ENCODE data around the gene ANGPTL2.

Gene ANGPTL2

DNA sequence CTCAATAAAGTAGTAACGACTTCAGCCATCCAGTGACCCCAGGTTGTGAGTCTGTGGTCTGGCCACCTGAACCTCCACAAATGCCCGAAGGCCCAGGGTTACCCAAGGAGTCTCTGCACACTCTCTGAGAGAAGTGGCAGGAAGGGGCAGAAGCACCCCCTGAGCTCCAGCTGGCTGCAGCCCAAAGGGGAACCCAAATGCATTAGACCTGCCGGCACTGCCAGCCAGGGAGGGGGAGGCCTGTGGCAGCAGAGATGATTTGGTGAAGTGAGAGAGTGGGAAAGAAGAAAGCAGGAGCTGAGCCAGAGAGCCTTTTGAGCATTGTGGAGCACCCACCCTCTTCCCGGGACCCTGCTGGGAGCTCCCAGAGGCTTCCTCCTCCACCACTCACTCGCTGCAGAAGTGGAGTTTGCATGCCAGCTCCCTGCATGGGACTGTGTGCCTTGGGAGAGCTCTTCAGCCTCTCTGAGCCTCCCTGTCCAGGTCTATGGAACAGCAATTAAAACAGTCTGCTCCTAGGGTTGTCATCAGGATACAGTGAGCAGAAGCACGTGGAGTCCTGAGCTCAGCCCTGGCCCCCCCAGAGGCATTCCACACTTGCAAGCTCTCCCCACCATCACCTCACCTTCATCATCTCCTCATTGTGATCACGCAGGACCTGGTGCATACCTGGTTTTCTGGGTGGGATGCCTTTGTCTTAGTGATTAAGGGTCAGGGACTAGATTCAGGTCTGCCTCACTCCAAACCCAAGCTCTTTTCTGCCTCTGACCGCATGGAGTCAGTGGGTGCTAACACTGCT, 13.8 kb upstream of the ANGPTL2 start:
- no peak for DNase-seq

DNA sequence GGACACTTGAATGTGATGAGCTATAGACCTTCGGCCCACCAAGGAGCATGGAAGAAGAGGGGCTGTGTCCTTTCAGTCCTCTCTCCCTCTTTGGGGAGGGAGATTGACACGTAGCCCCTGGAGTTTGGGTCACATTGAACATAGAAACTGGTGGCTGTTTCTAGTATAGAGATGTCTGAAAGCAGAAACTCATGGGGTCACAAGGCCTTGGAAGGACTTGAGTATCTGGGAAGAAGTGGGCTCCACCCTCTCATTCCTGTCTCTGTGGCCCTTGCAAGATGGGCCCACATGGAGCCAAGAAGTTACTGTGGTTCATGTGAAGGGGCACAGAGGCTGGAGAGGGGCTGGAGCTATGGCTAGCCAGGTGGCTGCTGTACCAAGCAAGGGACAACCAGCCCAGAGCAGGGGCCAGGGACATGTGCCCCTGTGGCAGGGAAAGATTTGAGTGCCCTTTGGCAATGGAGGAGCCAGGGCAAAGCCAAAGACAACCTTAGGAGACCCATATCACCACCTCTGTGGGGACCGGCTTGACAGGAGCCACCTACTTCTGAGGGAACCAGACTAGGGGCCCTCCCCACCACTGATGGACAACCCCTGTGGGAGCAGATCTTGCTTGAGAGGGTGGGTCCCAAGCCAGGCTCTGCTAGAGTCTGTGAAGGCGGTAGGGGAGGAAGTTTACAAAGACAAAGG, 12.8 kb upstream of the ANGPTL2 start:
- no peak for DNase-seq

DNA sequence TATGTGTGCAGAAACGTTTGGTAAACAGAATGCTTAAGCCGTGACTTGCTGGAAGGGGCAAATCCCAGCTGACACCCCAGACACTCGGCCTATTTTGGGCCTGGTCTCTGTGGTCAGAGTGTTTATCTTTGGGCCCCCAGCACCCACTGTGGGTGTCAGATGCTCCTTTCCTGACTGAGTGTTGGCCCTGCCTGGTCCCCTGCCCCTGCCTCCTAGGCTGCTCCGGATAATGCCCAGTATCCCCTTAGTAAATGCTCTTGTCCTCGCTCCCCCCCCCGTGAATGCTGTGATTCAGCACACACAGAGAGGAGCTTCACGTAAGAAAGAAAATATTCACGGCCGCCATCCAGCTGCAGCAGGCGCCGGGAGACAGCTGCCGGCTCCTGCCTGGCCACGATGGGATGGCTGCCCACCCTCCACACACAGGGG, 11.3 kb upstream of the ANGPTL2 start:
- DNase-seq = peak; percentile 84

DNA sequence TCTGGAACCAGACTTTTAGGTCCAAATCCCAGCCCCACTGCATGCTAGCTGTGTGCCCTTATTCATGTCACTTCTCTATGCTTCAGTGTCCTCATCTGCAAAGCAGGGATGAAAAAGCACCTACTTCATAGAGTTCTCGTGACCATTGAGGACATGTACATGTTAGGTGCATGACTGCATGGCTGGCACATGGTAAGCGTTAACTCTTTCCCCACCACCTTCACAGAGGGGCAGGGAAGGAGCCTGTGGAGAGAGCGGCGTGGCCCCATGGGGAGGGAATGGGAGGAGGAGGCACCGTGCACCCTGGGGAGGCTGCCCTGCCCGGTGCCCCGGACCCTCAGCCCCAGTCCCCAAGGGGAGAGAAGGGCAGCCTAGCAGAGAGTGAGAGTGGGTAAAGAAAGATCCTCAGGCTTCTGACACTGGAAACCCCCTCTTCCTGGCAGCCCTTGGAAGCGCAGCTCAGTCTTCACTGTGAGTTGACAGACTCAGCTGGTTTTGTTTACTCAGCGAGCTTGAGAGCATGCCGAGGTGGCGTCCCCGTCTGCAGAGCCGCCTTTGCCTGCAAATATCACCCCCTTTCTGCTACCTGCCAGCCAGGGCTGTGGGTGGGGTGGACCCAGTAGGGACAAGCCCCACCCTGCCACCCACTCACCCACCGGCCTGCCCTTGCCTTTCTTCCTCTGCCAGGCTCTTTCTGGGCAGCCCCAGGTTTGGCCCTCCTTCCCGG, 10.6 kb upstream of the ANGPTL2 start:
- peak; percentile 51 for DNase-seq

DNA sequence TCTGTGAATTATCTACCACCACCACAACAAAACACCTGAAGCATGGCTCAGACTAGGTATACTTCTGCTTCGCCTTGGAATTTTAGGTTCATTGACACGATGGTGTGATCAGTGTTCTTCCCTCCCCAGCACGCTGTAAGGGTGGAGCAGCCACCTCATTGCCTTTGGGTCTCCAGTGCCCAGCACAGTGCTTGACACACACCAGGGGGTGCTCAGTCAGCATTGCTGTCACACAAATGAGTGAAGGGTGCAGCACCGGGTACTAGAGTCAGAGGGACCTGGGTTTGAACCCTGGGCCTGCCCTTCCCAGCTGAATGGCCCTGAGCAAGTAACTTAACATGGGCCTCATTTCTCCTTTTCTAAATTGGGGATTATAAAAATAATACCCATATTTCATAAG, 9.9 kb upstream of the ANGPTL2 start:
- DNase-seq = no peak

DNA sequence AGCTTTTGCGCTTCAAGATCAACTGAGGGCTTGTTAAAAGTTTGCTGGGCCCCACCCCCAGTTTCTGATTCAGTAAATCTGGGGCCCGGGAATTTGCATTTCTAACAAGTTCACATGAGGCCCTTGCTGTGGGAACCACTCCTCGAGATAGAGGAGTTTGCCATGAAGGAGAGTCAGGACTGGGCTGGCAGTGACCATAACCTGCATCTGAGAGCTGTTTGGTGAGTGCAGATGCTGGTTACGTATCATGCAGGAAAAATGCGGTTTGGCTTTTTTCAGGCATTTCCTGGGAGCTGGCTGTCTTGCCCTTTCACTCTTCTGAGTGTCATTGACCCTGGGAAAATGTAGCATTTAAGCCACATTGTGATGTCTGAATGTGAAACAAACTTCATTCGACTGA, 9.4 kb upstream of the ANGPTL2 start:
- peak; percentile 89 for DNase-seq

DNA sequence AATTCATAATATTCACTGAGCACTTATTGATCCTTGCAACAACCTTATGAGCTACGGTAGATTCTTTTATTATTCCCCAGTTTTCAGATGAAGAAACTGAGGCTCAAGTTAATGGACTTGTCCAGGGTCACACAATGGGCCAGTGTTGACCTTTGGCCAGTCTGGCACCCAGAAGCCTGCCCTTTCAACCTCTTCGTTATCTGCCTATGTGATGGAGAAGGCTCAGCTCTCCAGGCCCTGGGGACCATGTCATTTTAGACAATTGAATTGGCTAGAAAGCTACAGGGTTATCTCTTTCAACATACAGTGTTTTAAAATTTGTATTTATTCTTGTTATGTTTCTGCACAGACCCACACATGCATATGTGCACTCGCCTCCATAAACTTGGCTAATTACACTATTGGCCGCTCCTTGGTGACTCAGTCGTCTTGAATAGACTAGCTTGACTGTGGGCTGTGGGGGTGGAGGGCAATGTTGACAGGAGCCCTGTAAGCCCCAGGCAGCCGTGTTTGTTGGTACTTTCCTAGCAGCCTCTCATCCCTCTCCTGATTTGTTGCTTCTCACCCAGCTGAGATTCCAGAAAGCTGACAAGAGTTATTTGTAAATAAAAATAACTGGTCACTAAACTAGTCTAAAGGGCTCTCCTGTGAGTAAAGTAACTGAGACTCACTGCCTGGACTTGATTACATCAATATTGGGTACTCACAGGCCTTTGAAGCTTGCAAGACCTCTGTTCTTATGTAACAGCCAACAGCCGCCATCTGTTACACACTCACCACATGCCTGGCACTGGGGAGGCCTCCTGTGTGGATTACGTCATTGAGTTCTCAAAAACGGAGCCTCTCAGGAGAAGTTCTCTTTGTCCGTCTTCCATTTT, 8.5 kb upstream of the ANGPTL2 start:
- DNase-seq = peak; percentile 90

DNA sequence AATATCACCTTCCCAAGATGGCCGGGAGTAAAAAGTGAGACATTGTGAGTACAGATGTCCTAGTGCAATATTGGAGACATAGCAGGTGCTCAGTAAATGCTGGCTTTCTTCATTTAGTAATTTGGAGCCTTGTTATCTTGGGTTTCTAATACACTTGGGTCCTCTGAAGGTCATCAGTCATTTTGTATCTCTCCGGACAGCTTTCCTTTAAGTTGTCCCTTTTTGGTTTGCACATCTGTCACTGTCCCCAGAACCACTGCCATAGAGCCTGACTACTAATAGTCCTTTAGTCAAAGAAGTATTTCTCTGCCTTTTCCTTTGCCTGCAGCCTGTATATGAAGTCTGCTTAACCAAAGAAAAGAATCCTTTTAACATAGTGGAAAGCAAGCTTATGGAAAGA, 7.8 kb upstream of the ANGPTL2 start:
- DNase-seq = no peak

DNA sequence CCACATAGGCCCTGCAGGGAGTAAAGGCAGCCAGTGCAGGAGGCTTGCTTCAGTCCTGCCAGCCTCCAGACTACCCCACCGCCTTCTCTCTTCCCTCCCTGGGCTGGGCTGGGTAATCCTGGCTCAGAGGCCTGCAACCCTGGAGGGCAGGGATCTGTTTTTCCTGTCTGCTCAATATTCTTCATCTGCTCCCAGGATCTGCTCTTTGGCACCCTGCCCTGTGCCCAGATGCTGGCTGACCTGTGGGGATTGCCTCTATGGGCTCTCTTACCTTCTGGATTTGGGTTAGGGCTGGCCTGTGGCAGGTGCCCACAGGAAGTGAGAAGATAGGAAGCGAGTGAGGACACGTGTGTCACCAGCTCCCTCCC, 7.3 kb upstream of the ANGPTL2 start:
- DNase-seq = no peak

DNA sequence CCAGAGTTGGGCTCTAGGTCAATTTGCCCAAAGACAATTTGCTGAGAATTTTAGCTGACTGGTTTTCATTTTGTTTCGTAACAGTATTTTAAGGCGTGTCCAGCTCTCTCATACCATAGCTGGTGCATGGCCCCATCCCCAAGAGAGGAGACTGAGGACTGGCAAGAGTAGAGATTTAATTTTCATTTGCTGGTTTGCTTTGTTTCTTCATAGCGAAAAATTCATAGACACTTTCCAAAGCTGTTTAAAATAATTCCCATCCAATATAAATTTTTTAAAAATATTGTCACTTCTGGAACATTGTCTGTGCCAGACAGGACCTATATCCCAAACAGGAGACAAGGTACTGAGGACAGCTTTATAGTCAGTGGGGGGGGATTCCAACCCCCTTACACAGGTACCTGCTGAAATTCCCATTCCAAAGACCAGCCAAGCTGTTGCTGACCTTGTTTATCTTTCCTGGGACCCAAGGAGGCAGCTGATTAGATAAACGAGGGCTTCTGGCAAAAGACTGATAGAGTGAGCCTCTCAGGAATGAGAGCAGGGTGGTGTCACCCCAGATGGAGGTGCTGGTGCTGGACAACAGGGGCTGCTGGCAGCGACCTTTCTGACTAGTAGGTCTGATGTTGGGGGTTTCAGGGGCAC, 6.8 kb upstream of the ANGPTL2 start:
- DNase-seq = no peak

DNA sequence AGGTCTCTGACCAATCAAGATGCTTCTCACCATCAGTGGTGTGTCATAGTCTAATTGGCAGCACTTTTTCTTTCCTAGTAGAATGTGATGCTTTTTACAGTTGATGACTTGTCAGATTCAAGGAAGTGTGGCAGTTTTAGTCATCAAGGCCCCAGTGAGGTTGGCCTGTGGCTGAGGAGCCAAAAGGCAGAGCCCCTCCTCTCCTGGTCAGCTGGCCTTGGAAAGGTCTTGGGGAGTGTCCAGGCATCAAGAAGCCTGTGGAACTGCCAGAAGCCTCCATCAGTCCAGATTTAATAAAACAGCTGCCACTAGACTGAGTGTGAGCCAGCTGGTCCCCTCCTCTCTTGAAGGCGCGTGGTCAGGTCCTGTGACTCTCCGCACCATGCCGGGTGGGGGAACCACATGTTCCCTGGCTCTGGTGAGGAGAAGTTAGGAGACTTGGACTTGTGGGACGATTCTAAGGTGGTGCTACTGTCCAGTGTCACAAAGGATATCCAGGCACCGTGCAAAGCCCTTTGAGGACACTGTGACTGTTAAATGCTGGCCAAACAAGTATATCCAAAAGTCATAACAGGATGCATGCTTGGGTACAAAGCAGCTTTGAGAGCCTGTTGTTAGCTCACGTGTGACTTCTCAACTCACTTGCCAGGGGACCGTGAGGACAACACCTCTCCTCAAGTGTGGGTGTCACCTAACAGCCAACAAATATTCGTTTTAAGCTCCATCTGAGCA, 6.1 kb upstream of the ANGPTL2 start:
- DNase-seq = peak; percentile 30

DNA sequence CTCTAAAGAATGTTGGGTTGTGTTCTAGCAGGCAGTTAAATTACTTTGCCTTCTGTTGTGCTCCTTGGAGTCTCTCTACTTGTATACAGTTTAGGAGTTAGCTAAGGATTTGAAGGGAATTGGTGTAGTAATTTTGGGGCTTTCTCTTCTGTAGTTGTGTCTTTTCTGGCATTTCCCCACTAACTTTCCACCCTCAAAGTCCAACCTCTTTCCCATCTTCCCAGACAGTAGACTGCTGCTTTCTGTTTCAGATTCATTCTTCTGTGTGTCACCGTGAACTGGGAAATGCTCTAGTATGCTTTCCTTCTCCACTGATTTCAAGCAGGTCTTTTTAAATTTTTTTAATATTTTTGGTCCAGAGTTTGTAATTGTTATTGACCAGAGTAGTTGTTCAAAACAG, 4.5 kb upstream of the ANGPTL2 start:
- DNase-seq = no peak

DNA sequence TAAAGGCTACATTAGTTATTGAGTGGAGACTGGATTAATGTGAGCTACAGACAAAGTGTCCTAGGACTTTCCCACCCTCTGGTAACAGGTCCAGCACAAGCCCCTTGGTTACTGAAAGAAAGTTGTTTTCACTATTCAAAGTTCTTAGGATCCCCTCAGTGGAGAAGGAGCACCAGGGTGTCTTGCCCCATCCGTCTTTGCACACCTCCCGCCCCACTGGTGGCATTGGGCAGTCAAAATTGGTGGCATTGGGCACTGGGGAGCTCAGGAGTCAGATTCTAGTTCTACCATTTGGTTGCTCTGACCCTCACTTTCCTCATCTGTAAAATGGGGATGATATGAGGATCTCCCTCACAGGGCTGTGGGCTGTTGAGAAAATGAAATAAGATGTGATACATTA, 2.4 kb upstream of the ANGPTL2 start:
- DNase-seq = no peak

DNA sequence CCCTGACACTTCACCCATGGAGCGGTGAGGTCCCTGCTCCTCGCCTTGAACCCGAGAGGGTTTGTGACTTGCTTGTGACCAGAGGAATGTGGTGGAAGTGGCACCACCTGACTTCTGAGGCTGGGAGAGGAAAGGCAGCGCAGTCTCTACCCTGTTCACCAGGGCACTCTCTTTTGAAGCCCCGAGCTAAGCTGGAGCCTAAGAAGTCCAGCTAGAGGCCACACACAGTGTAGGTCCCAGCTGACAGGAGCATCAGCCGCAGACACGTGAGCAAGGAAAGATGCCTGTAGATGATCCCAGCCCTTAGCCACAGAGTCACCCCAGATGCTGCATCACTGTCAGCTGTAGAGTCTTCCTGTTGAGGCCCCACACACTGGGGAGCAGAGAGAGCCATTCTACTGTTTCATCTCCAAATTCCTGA, 1.7 kb upstream of the ANGPTL2 start:
- DNase-seq = no peak

DNA sequence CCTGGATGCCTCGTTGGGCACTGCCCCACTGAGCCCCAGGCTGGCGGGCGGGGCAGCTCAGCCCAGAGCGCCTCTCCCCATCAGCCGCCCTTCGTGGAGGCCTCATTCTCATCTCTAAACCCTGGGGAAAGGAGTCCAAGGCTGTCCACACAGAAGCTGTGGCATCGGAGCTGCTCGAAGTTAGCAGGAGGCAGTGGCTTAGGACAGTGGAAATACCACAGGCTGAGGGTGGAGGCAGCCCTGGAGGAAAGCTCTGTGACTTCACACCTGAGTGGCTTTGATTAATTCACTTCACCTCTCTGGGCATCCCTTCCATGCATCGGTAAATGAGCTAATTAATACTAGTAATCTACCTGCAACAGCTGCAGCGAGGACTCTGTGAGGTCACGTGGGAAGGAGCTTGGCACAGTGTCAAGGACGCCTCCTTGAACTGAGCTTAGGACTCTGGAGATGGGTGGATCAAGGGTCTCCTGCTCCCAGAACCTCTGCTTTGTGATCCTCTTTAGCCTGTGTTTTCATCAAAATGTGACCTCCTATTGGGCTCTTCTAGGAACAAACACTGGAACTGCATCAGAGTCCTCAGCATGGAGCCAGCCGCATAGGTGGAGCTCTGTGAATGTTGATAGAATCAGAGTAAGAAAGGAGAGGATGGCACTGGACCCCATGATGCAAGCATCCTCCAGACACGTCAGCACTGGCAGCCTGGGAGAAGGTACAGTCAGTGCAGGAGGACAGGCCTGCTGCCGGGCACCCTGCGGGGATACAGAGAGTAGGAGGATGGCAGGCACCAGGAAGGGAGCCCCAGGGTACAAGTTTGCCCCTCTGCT, 842 bp upstream of the ANGPTL2 start:
- DNase-seq = no peak

DNA sequence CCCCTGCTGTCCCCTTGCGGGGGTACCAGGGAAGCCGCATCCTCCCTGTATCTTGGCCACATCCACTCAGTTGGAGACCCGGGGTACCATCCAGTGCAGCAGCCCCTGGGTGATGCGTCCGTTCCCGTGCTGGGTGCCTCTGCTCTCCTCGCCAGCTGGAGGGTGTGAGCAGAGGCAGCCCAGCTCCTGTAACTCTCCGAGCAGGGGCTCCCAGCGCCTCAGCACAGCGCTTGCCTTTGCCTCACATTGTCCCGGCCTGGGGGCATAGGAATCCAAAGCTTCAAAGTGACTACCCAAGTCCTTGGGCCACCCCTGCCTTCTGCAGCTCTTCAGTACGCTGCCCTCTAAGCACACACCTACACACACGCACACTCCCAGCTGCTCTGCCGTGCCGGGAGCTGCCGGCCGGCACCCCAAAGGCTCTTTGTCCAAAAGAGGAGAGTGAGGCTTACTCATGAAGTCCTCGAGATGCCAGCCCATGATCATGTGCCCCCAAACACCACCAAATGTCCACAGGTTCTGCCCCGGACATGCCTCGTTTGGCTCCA, 733 bp downstream of the ANGPTL2 start:
- DNase-seq = peak; percentile 41

DNA sequence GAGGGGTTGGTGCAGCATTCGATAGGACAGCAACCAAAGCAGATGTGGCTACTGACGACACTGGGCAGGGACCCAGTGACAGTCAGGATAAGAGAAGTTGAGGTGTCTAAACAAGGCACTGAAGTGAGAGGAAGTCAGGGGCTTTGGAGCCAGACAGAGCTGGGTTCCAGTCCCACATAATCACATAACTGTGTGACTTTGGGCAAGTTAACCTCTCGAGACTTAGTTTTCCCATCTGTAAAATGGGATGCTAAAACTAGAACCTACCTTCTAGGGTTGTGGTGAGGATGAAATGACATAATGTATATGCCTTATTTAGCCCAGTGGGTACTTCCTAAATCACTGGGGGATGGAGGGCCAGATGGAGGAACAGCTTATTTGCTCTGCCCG, 3.1 kb downstream of the ANGPTL2 start:
- no peak for DNase-seq

DNA sequence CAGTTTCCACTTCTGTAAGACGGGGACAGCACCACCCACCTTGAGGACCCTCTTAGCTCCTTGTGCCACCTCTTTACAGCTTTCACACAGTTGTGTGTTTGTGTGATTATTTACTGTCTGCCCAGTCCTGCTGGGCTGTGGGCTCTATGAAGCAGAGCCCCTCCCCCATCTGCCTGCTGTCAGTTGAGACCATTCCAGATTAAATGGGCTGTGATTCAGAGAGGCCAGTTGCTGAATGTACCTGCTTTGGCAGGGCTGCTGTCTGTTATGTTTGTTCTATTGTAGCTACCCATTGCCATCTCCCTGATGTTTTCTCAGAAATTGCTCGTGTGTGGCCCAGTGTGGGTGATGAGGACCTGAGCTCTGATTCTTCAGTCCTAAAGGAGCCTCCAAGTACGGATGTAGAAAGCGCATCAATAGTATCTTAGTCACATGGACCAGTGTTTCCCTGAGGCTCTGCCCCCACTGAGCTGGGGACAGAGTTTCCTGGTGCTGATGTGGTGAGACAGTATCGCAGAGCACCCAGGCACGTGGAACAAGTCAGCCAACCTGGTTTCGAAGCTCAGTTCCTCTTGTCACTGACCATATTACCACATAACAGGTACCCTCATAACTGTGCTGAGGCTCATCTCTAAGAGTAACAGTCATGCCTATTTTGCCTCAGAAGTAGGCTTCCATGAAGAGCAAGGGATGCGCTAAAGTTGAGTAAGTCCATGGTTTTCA, 3.7 kb downstream of the ANGPTL2 start:
- DNase-seq = no peak

DNA sequence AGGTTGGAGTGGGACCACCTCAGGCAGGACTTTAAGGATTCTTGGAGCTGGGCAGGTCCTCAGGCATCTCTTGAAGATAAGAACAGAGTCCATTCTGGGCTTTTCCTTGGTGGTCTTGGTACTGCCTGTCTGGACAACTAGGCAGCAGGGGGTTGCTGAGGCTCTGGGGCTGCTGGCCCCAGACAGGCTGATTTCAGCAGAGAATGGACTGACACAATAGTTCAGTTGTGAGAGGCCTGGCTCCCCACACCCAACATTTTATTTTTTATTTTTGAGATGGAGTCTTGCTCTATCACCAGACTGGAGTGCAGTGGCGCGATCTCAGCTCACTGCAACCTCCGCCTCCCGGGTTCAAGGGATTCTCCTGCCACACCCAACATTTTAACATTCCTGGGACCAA, 4.6 kb downstream of the ANGPTL2 start:
- DNase-seq = no peak

DNA sequence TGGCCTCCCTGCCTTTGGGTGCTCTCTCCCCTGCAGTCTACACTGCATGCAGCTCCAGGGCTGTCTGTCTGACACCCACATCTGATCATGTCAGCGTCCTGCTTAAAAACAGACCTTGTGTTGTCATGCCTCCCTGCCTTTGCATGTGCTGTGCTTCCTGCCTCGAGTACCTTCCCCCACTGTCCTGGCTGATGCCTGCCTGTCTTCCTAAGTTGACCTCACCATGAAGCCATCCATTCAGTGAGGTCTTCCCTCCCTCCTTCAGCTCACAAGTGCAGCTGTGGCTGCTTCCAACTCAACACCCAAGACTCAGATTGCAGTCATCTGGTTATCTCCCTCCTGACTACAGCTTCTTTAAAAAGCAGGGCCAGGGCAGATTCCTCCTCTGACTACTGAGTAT, 5.5 kb downstream of the ANGPTL2 start:
- peak; percentile 24 for DNase-seq

Data from EL (cell line).